Activated CD4-positive, alpha-beta memory T cell treated with anti-CD3 and anti-CD28 coated beads, Interleukin-2, amount 10 ng/mL, durations not matched to agents 7 days and 5 days (primary cell): ENCODE data around the gene LDLRAD4. TPM values are rescaled to one million over a fixed set of nuclear protein-coding genes. Genes with fewer than 3 reads are reported as not detected.

Experiments used
- CTCF ChIA-PET: fragments of 350-600 bp; sonication (Branson Sonifier 250); formaldehyde crosslinking; loops from one replicate; lab custom pipeline; 2021; ENCODE audit warnings: antibody characterized with exemption, inconsistent platforms; lab: Charles Lee
- POLR2A ChIA-PET: fragments of 350-600 bp; sonication (Branson Sonifier 250); formaldehyde crosslinking; loops from one replicate; lab custom pipeline; 2021; ENCODE audit warnings: antibody characterized with exemption; lab: Charles Lee
- DNase-seq: peaks from one replicate; pipeline ENCODE4 v3.0.0-alpha.2; 2020
- H3K27ac Mint-ChIP-seq: one replicate; pipeline ENCODE4 v1.8.0; 2021; ENCODE audit warnings: mild to moderate bottlenecking, mixed read lengths
- H3K27me3 Mint-ChIP-seq: one replicate; pipeline ENCODE4 v1.8.0; 2021; ENCODE audit warnings: mixed read lengths
- H3K36me3 Mint-ChIP-seq: one replicate; pipeline ENCODE4 v1.8.0; 2021; ENCODE audit warnings: low read depth, mixed read lengths
- H3K4me1 Mint-ChIP-seq: one replicate; pipeline ENCODE4 v1.8.0; 2021; ENCODE audit warnings: mixed read lengths
- H3K4me3 Mint-ChIP-seq: one replicate; pipeline ENCODE4 v1.8.0; 2021; ENCODE audit warnings: mild to moderate bottlenecking, mixed read lengths
- H3K9me3 Mint-ChIP-seq: one replicate; pipeline ENCODE4 v1.8.0; 2021; ENCODE audit warnings: mixed read lengths
- total RNA-seq, 2 experiments: library from RNA; stranded (reverse); gene quantifications; one replicate each; pipeline ENCODE4 v1.2.3, GENCODE V29; 2021

The LDLRAD4 gene
- total RNA-seq, 2 experiments from 2014 or later = 19.1 to 22.4 TPM

DNA sequence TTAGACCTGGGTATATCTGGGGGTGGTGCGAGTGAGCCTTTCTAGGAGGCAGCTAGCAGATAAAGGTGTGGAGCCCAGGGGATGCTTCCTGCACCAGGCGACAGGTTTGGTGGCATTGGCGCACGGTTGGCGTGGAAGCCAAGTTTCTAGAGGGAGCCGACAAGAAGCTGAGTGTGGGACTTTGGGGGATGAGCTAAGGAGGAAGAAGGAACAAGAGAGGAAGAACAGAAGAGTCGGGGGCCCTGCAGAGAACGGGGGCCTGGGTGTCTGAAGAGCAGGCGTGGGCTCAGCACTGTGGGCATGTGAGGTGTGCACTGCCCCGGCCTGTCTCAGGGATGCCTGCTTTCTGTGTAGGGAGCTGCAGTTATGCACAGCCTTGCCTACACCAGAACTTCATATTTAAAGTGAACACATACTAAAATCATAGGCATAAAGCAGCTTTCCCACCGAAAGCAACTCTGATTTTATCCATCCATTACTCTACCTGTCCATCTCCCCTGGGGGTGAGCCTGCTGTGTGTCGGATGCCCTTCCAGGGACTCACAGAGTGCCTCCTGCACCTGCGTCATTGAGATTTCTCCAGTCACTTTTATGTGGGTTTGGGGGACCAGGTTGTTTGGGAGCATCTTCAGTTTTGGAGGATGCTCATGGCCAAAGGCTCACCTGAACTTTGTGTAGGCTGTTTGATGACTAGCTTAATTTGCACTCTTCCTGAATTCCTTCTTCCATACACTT is 149.7 kb downstream of the LDLRAD4 start:
- CTCF ChIA-PET = no interaction called here
- POLR2A ChIA-PET = interaction anchor here (1.4 kb wide), 1 partner anchor 9 kb away, joined by 4 read pairs; no protein-coding TSS in a partner anchor
- Mint-ChIP-seq H3K36me3 (no peaks in the 10 kb centered on the region), H3K4me3 (no peak overlapping the region), H3K27ac (no peak overlapping the region), H3K4me1 (peaks cover 27% of the 10 kb centered on the region), H3K9me3 (no peaks in the 10 kb centered on the region), H3K27me3 (no peaks in the 10 kb centered on the region)
- DNase-seq = no peak

DNA sequence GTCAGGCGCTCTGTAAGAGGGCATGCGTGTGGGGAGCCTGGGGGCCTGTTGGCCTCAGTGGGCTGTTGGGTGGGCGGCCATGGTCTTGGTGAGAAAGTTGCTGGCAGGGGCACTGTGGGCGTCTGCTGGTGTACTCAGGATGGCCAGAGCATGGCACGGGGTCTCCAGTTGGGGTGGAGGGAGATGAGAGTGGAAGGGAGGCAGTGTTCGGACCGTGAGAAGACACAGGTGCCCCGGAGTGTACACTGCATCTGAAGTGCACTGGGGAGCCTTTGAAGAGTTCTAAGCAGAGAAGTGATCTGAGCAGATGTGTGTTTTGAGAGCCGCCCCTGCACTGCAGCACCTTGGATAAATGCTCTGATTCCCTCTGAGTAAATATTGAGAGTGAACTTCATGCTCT is 150.8 kb downstream of the LDLRAD4 start:
- POLR2A ChIA-PET = no interaction called here
- DNase-seq = no peak
- Mint-ChIP-seq H3K27me3 (no peaks in the 10 kb centered on the region), H3K4me1 (peaks cover 27% of the 10 kb centered on the region), H3K4me3 (no peak overlapping the region), H3K9me3 (no peaks in the 10 kb centered on the region), H3K36me3 (no peaks in the 10 kb centered on the region), H3K27ac (no peak overlapping the region)
- CTCF ChIA-PET = no interaction called here

DNA sequence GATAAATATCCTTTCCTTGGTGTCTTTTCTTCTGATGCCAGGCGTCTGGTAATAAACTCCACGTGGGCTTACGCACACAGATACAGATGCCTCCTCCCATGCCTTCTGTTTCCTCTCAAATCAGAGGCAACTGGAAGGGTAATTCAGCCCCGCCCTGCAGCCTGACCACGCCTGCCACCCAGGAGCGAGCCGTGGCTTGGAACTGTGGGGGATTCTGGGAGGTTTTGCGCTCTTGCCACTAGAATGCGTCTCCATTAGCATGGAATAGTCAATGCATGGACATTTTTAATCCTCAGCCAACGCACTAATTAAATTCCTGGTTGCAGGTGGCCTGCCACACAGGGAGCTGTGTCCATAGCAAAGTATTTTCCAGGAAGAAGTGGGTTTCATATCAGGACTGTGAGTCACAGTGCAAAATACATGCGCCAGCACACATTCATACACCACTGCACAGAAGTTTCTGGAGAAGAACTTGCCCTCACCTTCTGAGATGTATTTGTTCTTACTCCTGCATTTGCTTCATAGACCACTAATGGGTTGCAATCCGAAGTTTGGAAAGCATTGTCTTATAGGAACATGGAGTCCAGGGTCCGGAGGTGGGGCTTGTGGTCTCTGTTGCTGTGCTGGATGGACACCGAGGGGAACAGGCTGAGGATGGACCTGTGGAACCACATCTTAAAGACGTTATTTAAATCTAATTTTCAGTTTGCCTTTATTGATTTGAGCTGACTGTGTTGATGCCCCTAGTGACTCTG is 151.4 kb downstream of the LDLRAD4 start:
- H3K9me3 Mint-ChIP-seq = no peaks in the 10 kb centered on the region
- peaks cover 31% of the 10 kb centered on the region for H3K4me1 Mint-ChIP-seq
- H3K27ac Mint-ChIP-seq = no peak overlapping the region
- POLR2A ChIA-PET = no interaction called here
- DNase-seq = no peak
- no peak overlapping the region for H3K4me3 Mint-ChIP-seq
- H3K27me3 Mint-ChIP-seq = no peaks in the 10 kb centered on the region
- no peaks in the 10 kb centered on the region for H3K36me3 Mint-ChIP-seq
- CTCF ChIA-PET = no interaction called here

DNA sequence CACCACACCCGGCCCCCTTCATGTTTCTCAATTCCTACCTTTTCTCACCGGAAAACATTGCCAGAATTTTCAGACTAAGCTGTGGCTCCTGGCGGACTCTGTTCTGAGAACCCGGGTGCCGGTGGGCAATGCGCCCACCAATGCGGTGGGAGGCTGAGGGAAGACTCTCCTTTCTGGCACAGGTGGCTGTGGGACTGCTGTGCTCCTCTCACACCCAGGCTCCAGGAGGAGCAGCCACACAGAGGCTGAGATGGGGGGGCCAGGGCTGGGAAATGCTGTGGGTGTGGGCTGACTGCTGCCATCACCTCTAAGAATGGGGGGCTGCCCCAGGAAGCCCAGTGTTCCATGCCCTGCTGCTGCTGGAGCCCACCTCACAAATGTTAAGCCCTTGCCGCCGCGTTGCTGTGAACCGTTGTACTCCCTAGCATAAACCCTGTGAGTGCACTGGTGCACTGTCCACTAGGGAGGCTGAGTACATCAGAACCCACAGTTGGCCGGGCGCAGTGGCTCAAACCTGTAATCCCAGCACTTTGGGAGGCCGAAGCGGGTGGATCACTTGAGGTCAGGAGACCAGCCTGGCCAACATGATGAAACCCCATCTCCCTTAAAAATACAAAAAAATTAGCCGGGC is 152.6 kb downstream of the LDLRAD4 start:
- no peak overlapping the region for H3K4me3 Mint-ChIP-seq
- POLR2A ChIA-PET = no interaction called here
- H3K36me3 Mint-ChIP-seq = no peaks in the 10 kb centered on the region
- no peaks in the 10 kb centered on the region for H3K9me3 Mint-ChIP-seq
- H3K4me1 Mint-ChIP-seq = peaks cover 42% of the 10 kb centered on the region
- CTCF ChIA-PET = no interaction called here
- no peaks in the 10 kb centered on the region for H3K27me3 Mint-ChIP-seq
- H3K27ac Mint-ChIP-seq = no peak overlapping the region
- no peak for DNase-seq

DNA sequence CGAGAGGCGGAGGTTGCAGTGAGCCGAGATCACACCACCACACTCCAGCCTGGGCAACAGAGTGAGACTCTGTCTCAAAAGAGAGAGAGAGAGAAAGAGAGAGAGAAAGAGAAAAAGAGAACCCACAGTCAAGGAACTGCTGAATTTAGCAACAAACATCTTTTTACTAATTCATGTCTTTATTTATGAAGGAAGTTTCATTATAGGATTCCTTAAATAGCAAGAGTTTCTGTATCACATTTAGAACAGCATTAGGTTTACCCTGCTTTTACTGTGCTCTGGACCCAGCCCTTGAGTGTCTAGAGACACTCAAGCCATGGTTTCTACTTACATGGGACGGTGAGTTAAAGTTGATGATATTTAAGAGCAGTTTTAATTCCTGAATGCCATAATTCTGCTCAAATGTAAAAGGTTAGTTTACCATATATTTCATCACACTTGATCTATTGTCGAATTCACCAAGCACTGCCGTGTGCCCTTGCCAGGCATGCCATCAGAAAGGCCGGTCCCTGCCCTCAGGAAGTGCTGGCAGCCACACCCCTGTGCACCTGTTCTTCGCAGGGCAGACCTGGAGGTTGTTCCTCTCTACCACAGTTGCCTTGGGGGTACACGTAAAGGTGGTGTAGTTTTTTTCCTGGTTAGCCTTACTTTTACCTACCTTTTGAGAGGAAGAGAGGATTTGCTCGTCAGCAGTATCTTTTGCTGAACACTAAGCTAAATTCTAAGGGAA is 153.3 kb downstream of the LDLRAD4 start:
- ChIA-PET POLR2A (no interaction called here), CTCF (no interaction called here)
- H3K4me3 Mint-ChIP-seq = no peak overlapping the region
- no peaks in the 10 kb centered on the region for H3K36me3 Mint-ChIP-seq
- H3K27ac Mint-ChIP-seq = no peak overlapping the region
- no peaks in the 10 kb centered on the region for H3K9me3 Mint-ChIP-seq
- no peaks in the 10 kb centered on the region for H3K27me3 Mint-ChIP-seq
- peaks cover 50% of the 10 kb centered on the region for H3K4me1 Mint-ChIP-seq
- no peak for DNase-seq

DNA sequence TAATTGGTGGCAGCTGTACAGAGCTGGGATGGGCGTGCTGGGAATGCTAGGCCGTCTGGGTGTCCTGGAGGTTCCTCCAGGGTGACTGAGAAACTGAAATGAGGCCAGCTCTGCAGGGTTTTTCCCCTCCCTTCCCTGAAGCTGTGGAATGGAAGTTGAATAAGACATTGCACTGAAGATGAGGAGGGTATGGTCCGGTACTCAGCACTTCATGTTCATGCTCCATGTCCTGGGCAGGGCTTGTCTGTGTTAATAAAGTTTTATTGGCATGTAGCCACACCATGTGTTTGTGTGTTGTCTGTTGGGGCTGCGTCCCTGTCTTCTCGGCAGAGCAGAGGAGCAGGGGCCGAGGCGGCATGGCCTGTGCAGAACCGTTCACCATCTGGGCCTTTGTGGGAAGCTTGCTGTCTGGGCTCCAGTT is 154.0 kb downstream of the LDLRAD4 start:
- Mint-ChIP-seq H3K4me1 (peaks cover 57% of the 10 kb centered on the region), H3K4me3 (no peak overlapping the region), H3K36me3 (no peaks in the 10 kb centered on the region), H3K27me3 (no peaks in the 10 kb centered on the region), H3K9me3 (no peaks in the 10 kb centered on the region), H3K27ac (no peak overlapping the region)
- no peak for DNase-seq
- ChIA-PET CTCF (interaction anchor here (0.6 kb wide), 1 partner anchor 156 kb away, joined by 3 read pairs; no protein-coding TSS in a partner anchor), POLR2A (no interaction called here)

DNA sequence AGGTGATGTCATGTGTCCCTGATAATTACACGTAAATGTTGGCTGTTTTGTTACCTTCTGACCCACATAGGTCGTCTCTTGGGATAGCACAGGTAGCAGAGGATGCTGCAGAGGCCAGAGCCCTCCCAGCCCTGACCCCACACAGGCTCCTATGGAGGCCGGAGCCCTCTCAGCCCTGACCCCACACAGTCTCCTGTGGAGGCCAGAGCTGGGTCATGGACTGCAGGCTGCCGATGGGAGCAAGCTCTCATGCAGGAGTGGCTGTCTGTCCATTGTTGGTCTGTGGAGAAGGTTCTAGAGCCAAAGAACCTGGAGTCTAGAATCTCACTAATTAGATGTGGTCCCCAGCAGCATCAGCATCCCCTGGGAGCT is 155.5 kb downstream of the LDLRAD4 start:
- Mint-ChIP-seq H3K27ac (no peak overlapping the region), H3K4me3 (no peak overlapping the region), H3K36me3 (no peaks in the 10 kb centered on the region), H3K27me3 (no peaks in the 10 kb centered on the region), H3K4me1 (peaks cover 70% of the 10 kb centered on the region), H3K9me3 (no peaks in the 10 kb centered on the region)
- POLR2A ChIA-PET = interaction anchor here (0.9 to 3.8 kb wide), 2 partner anchors 97 to 238 kb away, joined by 3 to 14 read pairs; no protein-coding TSS in a partner anchor
- CTCF ChIA-PET = interaction anchor here (2.3 kb wide), 1 partner anchor 158 kb away, joined by 6 read pairs; no protein-coding TSS in a partner anchor
- DNase-seq = no peak

DNA sequence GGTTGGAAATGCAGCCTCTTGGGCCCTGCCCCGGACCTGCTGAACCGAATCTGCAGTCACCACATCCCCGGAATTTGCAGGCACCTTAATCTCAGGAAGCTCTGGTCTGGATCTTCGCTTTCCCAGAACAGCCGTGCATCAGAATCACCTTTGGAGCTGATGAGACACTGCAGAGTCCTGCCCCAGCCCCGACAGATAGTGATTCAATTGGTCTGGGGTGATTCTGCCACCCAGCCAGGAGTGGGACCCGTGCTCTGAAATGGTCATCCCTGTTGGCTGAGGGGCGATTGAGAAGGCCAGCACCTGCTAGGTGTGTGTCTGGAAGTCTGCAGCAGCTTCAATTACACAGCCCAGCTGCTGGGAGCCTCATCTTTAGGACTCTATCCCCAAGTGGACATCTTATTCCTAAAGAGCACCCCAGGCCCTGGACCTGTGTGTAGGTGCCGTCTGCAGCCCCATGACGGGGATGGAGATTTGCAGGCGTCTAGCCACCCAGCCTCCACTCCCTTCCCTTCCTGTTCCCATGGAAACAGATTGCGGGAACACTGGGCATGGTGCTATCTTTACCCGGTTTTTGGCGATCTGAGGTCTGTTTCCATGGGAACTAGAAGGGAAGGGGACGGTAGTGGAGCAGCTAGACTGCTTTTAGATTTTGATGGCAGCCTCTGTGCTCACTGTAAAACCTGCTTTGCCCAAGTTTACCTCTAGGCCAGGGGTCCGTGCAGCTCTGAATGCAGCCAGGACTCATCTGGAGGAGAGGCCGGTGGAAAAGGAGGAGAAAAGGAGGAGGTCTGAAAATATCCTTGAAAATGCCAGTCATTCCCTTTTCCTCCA is 156.1 kb downstream of the LDLRAD4 start:
- ChIA-PET POLR2A (interaction anchor here (0.9 to 3.8 kb wide), 5 partner anchors 98 to 237 kb away, joined by 3 to 14 read pairs (median 3); no protein-coding TSS in a partner anchor), CTCF (interaction anchor here (2.3 kb wide), 1 partner anchor 158 kb away, joined by 6 read pairs; no protein-coding TSS in a partner anchor)
- no peaks in the 10 kb centered on the region for H3K9me3 Mint-ChIP-seq
- H3K4me1 Mint-ChIP-seq = peaks cover 67% of the 10 kb centered on the region
- no peak overlapping the region for H3K4me3 Mint-ChIP-seq
- no peaks in the 10 kb centered on the region for H3K27me3 Mint-ChIP-seq
- H3K27ac Mint-ChIP-seq = peak overlapping the region; percentile 76
- no peaks in the 10 kb centered on the region for H3K36me3 Mint-ChIP-seq
- DNase-seq = no peak

DNA sequence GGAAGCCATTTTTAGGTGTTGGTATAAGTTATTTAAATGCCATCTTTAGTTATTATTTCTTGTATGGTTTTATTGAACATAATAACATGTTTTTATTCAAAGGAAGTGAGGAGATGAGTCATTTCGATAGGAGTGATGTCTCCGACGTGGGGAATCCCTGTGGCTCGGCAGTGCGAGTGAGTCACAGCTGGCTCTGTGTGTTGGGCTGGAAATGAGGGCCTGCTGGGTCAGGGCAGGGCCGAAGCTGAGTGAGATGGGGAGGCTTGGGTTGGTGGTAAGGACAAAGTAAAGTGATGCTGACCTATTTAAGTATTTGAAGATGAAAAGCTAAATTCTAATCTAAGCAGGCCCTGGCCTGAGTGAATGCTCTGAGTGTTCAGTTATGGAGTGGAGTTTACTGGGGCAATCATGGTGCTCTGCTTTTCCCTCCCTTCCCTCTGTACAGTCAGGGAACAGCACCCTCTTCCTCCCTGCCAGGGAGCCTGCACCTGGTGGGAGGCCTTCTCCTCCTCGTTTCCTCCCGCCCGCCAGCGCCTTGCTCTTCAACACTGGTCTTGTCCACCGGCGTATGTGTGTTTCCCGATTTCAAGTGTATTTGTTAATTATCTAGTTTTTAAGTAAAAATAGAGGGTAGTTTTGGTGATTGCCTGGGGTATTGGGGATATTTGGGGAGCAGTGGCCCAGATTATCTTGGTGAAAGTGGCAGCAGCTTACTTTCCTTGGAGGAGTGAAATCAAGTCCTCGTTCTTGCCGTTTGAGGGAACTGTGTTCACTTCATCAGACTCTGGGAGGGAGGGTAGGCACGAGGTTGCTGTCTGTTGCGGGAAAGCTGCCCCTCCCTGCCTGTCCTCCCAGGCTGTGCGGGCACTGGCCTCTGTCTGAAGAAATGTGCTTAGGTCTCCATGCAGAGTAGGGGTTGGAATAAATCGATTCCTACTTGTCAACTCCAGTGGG is 157.0 kb downstream of the LDLRAD4 start:
- Mint-ChIP-seq H3K36me3 (no peaks in the 10 kb centered on the region), H3K27ac (peak overlapping the region; percentile 76), H3K4me1 (peaks cover 66% of the 10 kb centered on the region), H3K9me3 (no peaks in the 10 kb centered on the region), H3K4me3 (peak overlapping the region; percentile 37), H3K27me3 (no peaks in the 10 kb centered on the region)
- ChIA-PET CTCF (interaction anchor here (2.3 kb wide), 1 partner anchor 159 kb away, joined by 6 read pairs; no protein-coding TSS in a partner anchor), POLR2A (interaction anchor here (1.0 to 3.8 kb wide), 7 partner anchors 85 to 236 kb away, joined by 3 to 14 read pairs (median 4); no protein-coding TSS in a partner anchor)
- DNase-seq = peak; percentile 82

DNA sequence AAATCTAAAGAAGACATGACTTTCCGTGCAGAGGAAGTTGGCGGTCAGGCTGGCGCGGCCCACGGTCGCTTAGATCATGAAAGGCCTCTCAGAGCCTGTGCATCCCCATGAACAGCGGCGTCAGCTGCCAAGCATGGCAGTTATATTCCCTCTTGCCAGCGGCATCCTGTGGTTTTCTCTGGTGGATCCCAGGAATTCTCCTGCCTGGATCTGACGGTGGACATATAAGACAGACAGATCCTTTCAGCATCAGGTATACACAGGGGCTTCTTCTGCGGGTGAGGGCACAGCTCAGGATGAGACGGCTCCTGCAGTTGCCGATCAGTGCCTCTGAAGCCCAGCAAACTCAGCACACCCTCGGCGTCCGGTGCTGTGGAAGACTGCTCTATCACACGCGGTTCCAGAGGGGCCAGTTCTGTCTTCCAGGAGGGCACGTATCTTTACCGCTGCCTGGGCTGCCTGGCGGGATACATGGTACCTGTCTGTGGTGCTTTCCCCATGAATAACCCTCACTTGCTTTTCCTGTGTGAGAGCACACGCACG is 157.8 kb downstream of the LDLRAD4 start:
- Mint-ChIP-seq H3K9me3 (no peaks in the 10 kb centered on the region), H3K27me3 (no peaks in the 10 kb centered on the region), H3K27ac (peak overlapping the region; percentile 76), H3K4me1 (peaks cover 70% of the 10 kb centered on the region), H3K36me3 (no peaks in the 10 kb centered on the region), H3K4me3 (peak overlapping the region; percentile 14)
- CTCF ChIA-PET = no interaction called here
- DNase-seq = peak; percentile 49
- POLR2A ChIA-PET = interaction anchor here (1.0 to 3.8 kb wide), 9 partner anchors 85 to 238 kb away, joined by 3 to 14 read pairs (median 5); no protein-coding TSS in a partner anchor
